ENCODE data around the gene MRI1. TPM values are rescaled to one million over a fixed set of nuclear protein-coding genes. Genes with fewer than 3 reads are reported as not detected.

MRI1 gene
- total RNA-seq, 2 experiments from 2014 or later: 20.4 to 21.1 TPM

GRCh38 chr19:13796301-13797057 is 32.2 kb downstream of the MRI1 start:
- no peak for TF ChIP-seq CTCF (IDR thresholded peaks at IDR 0.05)
- no peaks in the 10 kb centered on the region for H3K9me3 Mint-ChIP-seq
- no peaks in the 10 kb centered on the region for H3K27me3 ChIP-seq (ENCODE audit: control insufficient read depth in 1 of 2, insufficient read depth in 2 of 2, low read length in 2 of 2)
- H3K36me3 Mint-ChIP-seq (ENCODE audit: low read depth): peaks cover 4% of the 10 kb centered on the region
- intact Hi-C loops (cut with DNase I, micrococcal nuclease): loop anchor here in 1 of 2 experiments (2.0 kb wide), 1 partner anchor 36 kb away; no protein-coding TSS in a partner anchor
- DNase-seq: peak in 2 of 14 experiments; percentile 61 to 68
- H3K4me3 Mint-ChIP-seq: peak overlapping the region; percentile 82
- peaks cover 29% of the 10 kb centered on the region for H3K4me1 ChIP-seq (ENCODE audit: insufficient read depth, low read length)
- CTCF ChIA-PET: interaction anchor here (3.2 kb wide), 1 partner anchor 66 kb away, joined by 16 read pairs; no protein-coding TSS in a partner anchor
- H3K4me3 ChIP-seq (ENCODE audit: low read length): peak overlapping the region; percentile 70
- H3K9me3 ChIP-seq (ENCODE audit: control insufficient read depth in 1 of 2, insufficient read depth in 1 of 2, low read length in 2 of 2): no peaks in the 10 kb centered on the region
- no peak overlapping the region for H3K27ac ChIP-seq (ENCODE audit: low read depth in 1 of 2, low read length in 2 of 2)
- peaks cover 34% of the 10 kb centered on the region for H3K4me1 Mint-ChIP-seq (ENCODE audit: low read depth)
- no peaks in the 10 kb centered on the region for H3K27me3 Mint-ChIP-seq
- POLR2A ChIA-PET: interaction anchor here (0.7 to 3.8 kb wide), 9 partner anchors 9 to 321 kb away, joined by 3 to 21 read pairs (median 6); partner anchors contain the start of genes C19orf53 and PRKACA
- peak overlapping the region; percentile 53 for H3K27ac Mint-ChIP-seq
- no peaks in the 10 kb centered on the region for H3K36me3 ChIP-seq (ENCODE audit: insufficient read depth, low read length)
- no peak for ATAC-seq (ENCODE audit: poor library complexity)

GRCh38 chr19:13797058-13797440 is 32.7 kb downstream of the MRI1 start:
- no peak for TF ChIP-seq CTCF (IDR thresholded peaks at IDR 0.05)
- intact Hi-C loops (cut with DNase I, micrococcal nuclease): loop anchor here in 1 of 2 experiments (2.0 kb wide), 1 partner anchor 36 kb away; no protein-coding TSS in a partner anchor
- CTCF ChIA-PET: interaction anchor here (1.3 to 3.2 kb wide), 2 partner anchors 9 to 65 kb away, joined by 3 to 16 read pairs; no protein-coding TSS in a partner anchor

GRCh38 chr19:13797870-13798269 is 33.5 kb downstream of the MRI1 start:
- ChIA-PET CTCF (interaction anchor here (1.3 to 3.2 kb wide), 2 partner anchors 10 to 64 kb away, joined by 3 to 16 read pairs; no protein-coding TSS in a partner anchor), POLR2A (interaction anchor here (0.8 to 3.8 kb wide), 2 partner anchors 10 to 39 kb away, joined by 3 to 17 read pairs; no protein-coding TSS in a partner anchor)
- no peaks in the 10 kb centered on the region for H3K9me3 Mint-ChIP-seq
- TF ChIP-seq CTCF (IDR thresholded peaks at IDR 0.05): no peak
- H3K4me1 Mint-ChIP-seq (ENCODE audit: low read depth): peaks cover 34% of the 10 kb centered on the region
- H3K27me3 ChIP-seq (ENCODE audit: control insufficient read depth in 1 of 2, insufficient read depth in 2 of 2, low read length in 2 of 2): no peaks in the 10 kb centered on the region
- no peak overlapping the region for H3K27ac ChIP-seq (ENCODE audit: low read depth in 1 of 2, low read length in 2 of 2)
- peak overlapping the region; percentile 45 for H3K4me3 Mint-ChIP-seq
- no peak for DNase-seq
- H3K27me3 Mint-ChIP-seq: no peaks in the 10 kb centered on the region
- no peaks in the 10 kb centered on the region for H3K9me3 ChIP-seq (ENCODE audit: control insufficient read depth in 1 of 2, insufficient read depth in 1 of 2, low read length in 2 of 2)
- peaks cover 29% of the 10 kb centered on the region for H3K4me1 ChIP-seq (ENCODE audit: insufficient read depth, low read length)
- H3K36me3 ChIP-seq (ENCODE audit: insufficient read depth, low read length): no peaks in the 10 kb centered on the region
- H3K36me3 Mint-ChIP-seq (ENCODE audit: low read depth): peaks cover 4% of the 10 kb centered on the region
- intact Hi-C loops (cut with DNase I, micrococcal nuclease): loop anchor here in 1 of 2 experiments (2.0 kb wide), 1 partner anchor 35 kb away; no protein-coding TSS in a partner anchor
- H3K27ac Mint-ChIP-seq: no peak overlapping the region
- ATAC-seq (ENCODE audit: poor library complexity): no peak
- H3K4me3 ChIP-seq (ENCODE audit: low read length): no peak overlapping the region

More at GRCh38 chr19:13797058-13797440, 32.7 kb downstream of the MRI1 start:
- ATAC-seq (ENCODE audit: poor library complexity) (no peak), DNase-seq (no peak)
- H3K4me3 Mint-ChIP-seq: peak overlapping the region; percentile 82
- H3K4me1 Mint-ChIP-seq (ENCODE audit: low read depth): peaks cover 34% of the 10 kb centered on the region
- Histone ChIP-seq H3K9me3 (ENCODE audit: control insufficient read depth in 1 of 2, insufficient read depth in 1 of 2, low read length in 2 of 2) (no peaks in the 10 kb centered on the region), H3K4me3 (ENCODE audit: low read length) (no peak overlapping the region), H3K36me3 (ENCODE audit: insufficient read depth, low read length) (no peaks in the 10 kb centered on the region), H3K27ac (ENCODE audit: low read depth in 1 of 2, low read length in 2 of 2) (no peak overlapping the region), H3K4me1 (ENCODE audit: insufficient read depth, low read length) (peaks cover 29% of the 10 kb centered on the region), H3K27me3 (ENCODE audit: control insufficient read depth in 1 of 2, insufficient read depth in 2 of 2, low read length in 2 of 2) (no peaks in the 10 kb centered on the region)
- no peak overlapping the region for H3K27ac Mint-ChIP-seq
- H3K9me3 Mint-ChIP-seq: no peaks in the 10 kb centered on the region
- POLR2A ChIA-PET: interaction anchor here (0.7 to 3.8 kb wide), 5 partner anchors 9 to 65 kb away, joined by 3 to 21 read pairs (median 3); partner anchors contain the start of gene C19orf53
- H3K27me3 Mint-ChIP-seq: no peaks in the 10 kb centered on the region
- H3K36me3 Mint-ChIP-seq (ENCODE audit: low read depth): peaks cover 4% of the 10 kb centered on the region
